Stimulated activated memory B cell treated with anti-CD40 and anti-IgM and Interleukin-4, amounts not matched to agents 10 μg/mL and 1 μg/mL and 100 μg/mL, for 72 hours (primary cell): ENCODE measurements around the gene C1QB.

Experiments
- ATAC-seq: fragments of 150-1000 bp; cut with Tn5 transposase; 2 replicates; pipeline ENCODE4 v1.10.0; 2021
- H3K27ac Mint-ChIP-seq: one replicate; pipeline ENCODE4 v1.8.0; 2022; ENCODE audit warnings: mild to moderate bottlenecking, mixed read lengths
- H3K27me3 Mint-ChIP-seq: one replicate; pipeline ENCODE4 v1.8.0; 2022; ENCODE audit warnings: mixed read lengths
- H3K36me3 Mint-ChIP-seq: one replicate; pipeline ENCODE4 v1.8.0; 2022; ENCODE audit warnings: mixed read lengths
- H3K4me1 Mint-ChIP-seq: one replicate; pipeline ENCODE4 v1.8.0; 2022; ENCODE audit warnings: mixed read lengths
- H3K4me3 Mint-ChIP-seq: one replicate; pipeline ENCODE4 v1.8.0; 2022; ENCODE audit warnings: mild to moderate bottlenecking, moderate library complexity, mixed read lengths
- H3K9me3 Mint-ChIP-seq: one replicate; pipeline ENCODE4 v1.8.0; 2022; ENCODE audit warnings: mixed read lengths

C1QB gene

GRCh38 chr1:22626237-22627157 is 26.5 kb upstream of the C1QB start:
- Mint-ChIP-seq H3K27ac (no peak overlapping the region), H3K36me3 (no peaks in the 10 kb centered on the region), H3K4me3 (no peak overlapping the region), H3K27me3 (peaks cover 75% of the 10 kb centered on the region), H3K4me1 (no peaks in the 10 kb centered on the region), H3K9me3 (no peaks in the 10 kb centered on the region)
- ATAC-seq = peak; percentile 12

GRCh38 chr1:22627331-22627730 is 25.7 kb upstream of the C1QB start:
- Mint-ChIP-seq H3K36me3 (no peaks in the 10 kb centered on the region), H3K4me3 (no peak overlapping the region), H3K27me3 (peaks cover 74% of the 10 kb centered on the region), H3K4me1 (no peaks in the 10 kb centered on the region), H3K27ac (no peak overlapping the region), H3K9me3 (no peaks in the 10 kb centered on the region)
- ATAC-seq = no peak

GRCh38 chr1:22628698-22629444 is 24.2 kb upstream of the C1QB start:
- Mint-ChIP-seq H3K36me3 (no peaks in the 10 kb centered on the region), H3K27ac (no peak overlapping the region), H3K4me1 (no peaks in the 10 kb centered on the region), H3K9me3 (no peaks in the 10 kb centered on the region), H3K27me3 (peaks cover 58% of the 10 kb centered on the region), H3K4me3 (no peak overlapping the region)
- ATAC-seq = no peak

GRCh38 chr1:22629886-22630285 is 23.1 kb upstream of the C1QB start:
- no peak for ATAC-seq
- H3K4me1 Mint-ChIP-seq = no peaks in the 10 kb centered on the region
- H3K4me3 Mint-ChIP-seq = no peak overlapping the region
- no peaks in the 10 kb centered on the region for H3K9me3 Mint-ChIP-seq
- no peak overlapping the region for H3K27ac Mint-ChIP-seq
- H3K27me3 Mint-ChIP-seq = peaks cover 48% of the 10 kb centered on the region
- H3K36me3 Mint-ChIP-seq = no peaks in the 10 kb centered on the region

GRCh38 chr1:22633697-22634463 is 19.2 kb upstream of the C1QB start:
- no peak overlapping the region for H3K4me3 Mint-ChIP-seq
- no peak for ATAC-seq
- no peaks in the 10 kb centered on the region for H3K9me3 Mint-ChIP-seq
- H3K36me3 Mint-ChIP-seq = no peaks in the 10 kb centered on the region
- no peaks in the 10 kb centered on the region for H3K4me1 Mint-ChIP-seq
- peaks cover 37% of the 10 kb centered on the region for H3K27me3 Mint-ChIP-seq
- H3K27ac Mint-ChIP-seq = no peak overlapping the region

- Mint-ChIP-seq H3K9me3 (no peaks in the 10 kb centered on the region), H3K27ac (no peak overlapping the region), H3K36me3 (no peaks in the 10 kb centered on the region), H3K4me3 (no peak overlapping the region), H3K4me1 (no peaks in the 10 kb centered on the region), H3K27me3 (peaks cover 32% of the 10 kb centered on the region)
- no peak for ATAC-seq
Measured at GRCh38 chr1:22635436-22635835, 17.6 kb upstream of the C1QB start.

- Mint-ChIP-seq H3K27me3 (peaks cover 36% of the 10 kb centered on the region), H3K4me1 (no peaks in the 10 kb centered on the region), H3K4me3 (no peak within 1 kb of the TSS), H3K36me3 (no peaks in the 10 kb centered on the region), H3K27ac (no peak within 1 kb of the TSS), H3K9me3 (no peaks in the 10 kb centered on the region)
- ATAC-seq = no peak
Measured at GRCh38 chr1:22636353-22636752, 16.7 kb upstream of the C1QB start, which contains the start of gene C1QA. Gene C1QA (plus strand): TSS chr1:22636628. CDS start chr1:22637617, 989 bp downstream.

GRCh38 chr1:22636927-22637326 is 16.1 kb upstream of the C1QB start:
- H3K4me3 Mint-ChIP-seq = no peak overlapping the region
- H3K27me3 Mint-ChIP-seq = peaks cover 41% of the 10 kb centered on the region
- no peaks in the 10 kb centered on the region for H3K4me1 Mint-ChIP-seq
- ATAC-seq = no peak
- H3K27ac Mint-ChIP-seq = no peak overlapping the region
- H3K36me3 Mint-ChIP-seq = no peaks in the 10 kb centered on the region
- no peaks in the 10 kb centered on the region for H3K9me3 Mint-ChIP-seq

- no peaks in the 10 kb centered on the region for H3K36me3 Mint-ChIP-seq
- H3K4me1 Mint-ChIP-seq = no peaks in the 10 kb centered on the region
- ATAC-seq = no peak
- H3K27me3 Mint-ChIP-seq = peaks cover 50% of the 10 kb centered on the region
- no peaks in the 10 kb centered on the region for H3K9me3 Mint-ChIP-seq
- no peak overlapping the region for H3K27ac Mint-ChIP-seq
- H3K4me3 Mint-ChIP-seq = no peak overlapping the region
Measured at GRCh38 chr1:22637907-22638445, 15.1 kb upstream of the C1QB start.

- Mint-ChIP-seq H3K36me3 (no peaks in the 10 kb centered on the region), H3K27me3 (peaks cover 57% of the 10 kb centered on the region), H3K4me1 (no peaks in the 10 kb centered on the region), H3K9me3 (no peaks in the 10 kb centered on the region), H3K27ac (no peak overlapping the region), H3K4me3 (no peak overlapping the region)
- no peak for ATAC-seq
Measured at GRCh38 chr1:22638476-22639234, 14.4 kb upstream of the C1QB start.

GRCh38 chr1:22639286-22639685 is 13.8 kb upstream of the C1QB start:
- Mint-ChIP-seq H3K4me3 (no peak overlapping the region), H3K4me1 (no peaks in the 10 kb centered on the region), H3K27ac (no peak overlapping the region), H3K36me3 (no peaks in the 10 kb centered on the region), H3K9me3 (no peaks in the 10 kb centered on the region), H3K27me3 (peaks cover 63% of the 10 kb centered on the region)
- no peak for ATAC-seq

- H3K27ac Mint-ChIP-seq = no peak overlapping the region
- H3K4me1 Mint-ChIP-seq = no peaks in the 10 kb centered on the region
- ATAC-seq = no peak
- H3K4me3 Mint-ChIP-seq = no peak overlapping the region
- no peaks in the 10 kb centered on the region for H3K9me3 Mint-ChIP-seq
- no peaks in the 10 kb centered on the region for H3K36me3 Mint-ChIP-seq
- peaks cover 77% of the 10 kb centered on the region for H3K27me3 Mint-ChIP-seq
Measured at GRCh38 chr1:22641247-22641646, 11.8 kb upstream of the C1QB start.

GRCh38 chr1:22641906-22642636 is 11.0 kb upstream of the C1QB start:
- H3K4me1 Mint-ChIP-seq = no peaks in the 10 kb centered on the region
- no peaks in the 10 kb centered on the region for H3K9me3 Mint-ChIP-seq
- no peaks in the 10 kb centered on the region for H3K36me3 Mint-ChIP-seq
- H3K27me3 Mint-ChIP-seq = peaks cover 69% of the 10 kb centered on the region
- ATAC-seq = peak; percentile 73
- H3K4me3 Mint-ChIP-seq = no peak overlapping the region
- H3K27ac Mint-ChIP-seq = no peak overlapping the region

- Mint-ChIP-seq H3K4me3 (no peak within 1 kb of the TSS), H3K4me1 (no peaks in the 10 kb centered on the region), H3K9me3 (no peaks in the 10 kb centered on the region), H3K27me3 (peaks cover 63% of the 10 kb centered on the region), H3K27ac (no peak within 1 kb of the TSS), H3K36me3 (no peaks in the 10 kb centered on the region)
- no peak for ATAC-seq
Measured at GRCh38 chr1:22643381-22643780, 9.7 kb upstream of the C1QB start, which contains the start of gene C1QC. Gene C1QC (plus strand): TSS chr1:22643633. CDS start chr1:22644024, 391 bp downstream.
